Mucosa of rectum (tissue), 2 donors: ENCODE results near the gene KLHDC8A.
"Not testable (repeated sequence)": the region's sequence is repeated elsewhere in the genome, so short reads cannot be mapped to it uniquely, and the experiment has no call there.

Experiments used
- H3K27ac ChIP-seq, 2 donors: one replicate each; pipeline ENCODE4 v1.7.0; 2013; ENCODE audit warnings: inconsistent platforms in 2 of 2, low read depth in 2 of 2, low read length in 2 of 2
- H3K27me3 ChIP-seq, 2 donors: one replicate each; pipeline ENCODE4 v1.7.0; 2013; ENCODE audit warnings: low read length in 2 of 2; ENCODE audit not compliant: control insufficient read depth in 2 of 2, insufficient read depth in 2 of 2
- H3K36me3 ChIP-seq, 2 donors: one replicate each; pipeline ENCODE4 v1.7.0; 2013; ENCODE audit warnings: low read length in 2 of 2; ENCODE audit not compliant: control insufficient read depth in 2 of 2, insufficient read depth in 2 of 2
- H3K4me1 ChIP-seq, 2 donors: one replicate each; pipeline ENCODE4 v1.7.0; 2013; ENCODE audit warnings: low read length in 2 of 2, mild to moderate bottlenecking in 1 of 2; ENCODE audit not compliant: control insufficient read depth in 2 of 2, insufficient read depth in 2 of 2
- H3K4me3 ChIP-seq, 2 donors: one replicate each; pipeline ENCODE4 v1.7.0; 2013; ENCODE audit warnings: low read length in 2 of 2
- H3K9ac ChIP-seq, 2 donors: one replicate each; pipeline ENCODE4 v1.7.0; 2013; ENCODE audit warnings: low read length in 2 of 2, low read depth in 1 of 2, mild to moderate bottlenecking in 1 of 2
- H3K9me3 ChIP-seq, 2 donors: one replicate each; pipeline ENCODE4 v1.7.0; 2013; ENCODE audit warnings: low read length in 2 of 2; ENCODE audit not compliant: control insufficient read depth in 2 of 2
- donor health status: healthy.
- donor health status: Normal muscosa, but diverticular disease.

The KLHDC8A gene

GRCh38 chr1:205371871-205372660, 15.3 kb upstream of the KLHDC8A start:
- Histone ChIP-seq H3K27ac (no peak overlapping the region), H3K36me3 (no peaks in the 10 kb centered on the region), H3K9ac (no peak overlapping the region), H3K9me3 (no peaks in the 10 kb centered on the region), H3K4me1 (peaks cover 0 to 4% of the 10 kb centered on the region in 2 donors), H3K4me3 (no peak overlapping the region), H3K27me3 (no peaks in the 10 kb centered on the region)

GRCh38 chr1:205370780-205371179, 14.1 kb upstream of the KLHDC8A start:
- peaks cover 1 to 6% of the 10 kb centered on the region in 2 donors for H3K4me1 ChIP-seq
- no peak overlapping the region for H3K27ac ChIP-seq

GRCh38 chr1:205369701-205370123, 13.0 kb upstream of the KLHDC8A start:
- Histone ChIP-seq H3K4me1 (peaks cover 2 to 8% of the 10 kb centered on the region in 2 donors), H3K27ac (no peak overlapping the region), H3K27me3 (no peaks in the 10 kb centered on the region), H3K4me3 (no peak overlapping the region), H3K9ac (no peak overlapping the region), H3K36me3 (no peaks in the 10 kb centered on the region), H3K9me3 (no peaks in the 10 kb centered on the region)

More at GRCh38 chr1:205370780-205371179, 14.1 kb upstream of the KLHDC8A start:
- Histone ChIP-seq H3K36me3 (no peaks in the 10 kb centered on the region), H3K9me3 (no peaks in the 10 kb centered on the region), H3K9ac (no peak overlapping the region), H3K4me3 (no peak overlapping the region), H3K27me3 (no peaks in the 10 kb centered on the region)

- Histone ChIP-seq H3K4me3 (no peak overlapping the region), H3K9ac (no peak overlapping the region), H3K36me3 (no peaks in the 10 kb centered on the region), H3K9me3 (no peaks in the 10 kb centered on the region), H3K4me1 (peaks cover 2 to 8% of the 10 kb centered on the region in 2 donors), H3K27ac (no peak overlapping the region), H3K27me3 (no peaks in the 10 kb centered on the region)
Observed at GRCh38 chr1:205368478-205368877, 11.8 kb upstream of the KLHDC8A start.

- H3K27ac ChIP-seq, result no peak overlapping the region
- no peak overlapping the region for H3K9ac ChIP-seq
- H3K36me3 ChIP-seq, result no peaks in the 10 kb centered on the region
- H3K9me3 ChIP-seq, result no peaks in the 10 kb centered on the region
- H3K4me3 ChIP-seq, result no peak overlapping the region
- H3K4me1 ChIP-seq, result peaks cover 2 to 8% of the 10 kb centered on the region in 2 donors
- H3K27me3 ChIP-seq, result no peaks in the 10 kb centered on the region
Observed at GRCh38 chr1:205365945-205366463, 9.3 kb upstream of the KLHDC8A start.

- not testable (repeated sequence) for H3K27me3 ChIP-seq, H3K27ac ChIP-seq, H3K36me3 ChIP-seq, H3K9me3 ChIP-seq, H3K4me3 ChIP-seq, H3K4me1 ChIP-seq, H3K9ac ChIP-seq
Observed at GRCh38 chr1:205365086-205365485, 8.4 kb upstream of the KLHDC8A start.

- H3K36me3 ChIP-seq, result no peaks in the 10 kb centered on the region
- H3K27ac ChIP-seq, result no peak overlapping the region
- H3K27me3 ChIP-seq, result no peaks in the 10 kb centered on the region
- H3K4me3 ChIP-seq, result no peak overlapping the region
- peaks cover 4% of the 10 kb centered on the region in 2 donors for H3K4me1 ChIP-seq
- H3K9me3 ChIP-seq, result no peaks in the 10 kb centered on the region
- H3K9ac ChIP-seq, result no peak overlapping the region
Observed at GRCh38 chr1:205360891-205361290, 4.2 kb upstream of the KLHDC8A start.

GRCh38 chr1:205359771-205360565, 3.2 kb upstream of the KLHDC8A start:
- Histone ChIP-seq H3K4me3 (no peak overlapping the region), H3K27ac (no peak overlapping the region), H3K9ac (no peak overlapping the region), H3K4me1 (peaks cover 2 to 8% of the 10 kb centered on the region in 2 donors), H3K27me3 (no peaks in the 10 kb centered on the region), H3K9me3 (no peaks in the 10 kb centered on the region), H3K36me3 (no peaks in the 10 kb centered on the region)

- H3K4me1 ChIP-seq, result peaks cover 2 to 18% of the 10 kb centered on the region in 2 donors
- H3K9ac ChIP-seq, result no peak overlapping the region
- H3K27ac ChIP-seq, result no peak overlapping the region
- H3K4me3 ChIP-seq, result no peak overlapping the region
- no peaks in the 10 kb centered on the region for H3K9me3 ChIP-seq
- no peaks in the 10 kb centered on the region for H3K36me3 ChIP-seq
- H3K27me3 ChIP-seq, result no peaks in the 10 kb centered on the region
Observed at GRCh38 chr1:205358579-205358978, 1.9 kb upstream of the KLHDC8A start.

- no peak overlapping the region for H3K4me3 ChIP-seq
- no peaks in the 10 kb centered on the region for H3K27me3 ChIP-seq
- no peaks in the 10 kb centered on the region for H3K36me3 ChIP-seq
- no peak overlapping the region for H3K9ac ChIP-seq
- H3K4me1 ChIP-seq, result peaks cover 2 to 18% of the 10 kb centered on the region in 2 donors
- H3K9me3 ChIP-seq, result no peaks in the 10 kb centered on the region
- H3K27ac ChIP-seq, result no peak overlapping the region
Observed at GRCh38 chr1:205357567-205357966, 845 bp upstream of the KLHDC8A start.
